Smooth muscle cell (in vitro differentiated cells): ENCODE results near the gene NOX5. TPM values are rescaled to one million over a fixed set of nuclear protein-coding genes. Genes with fewer than 3 reads are reported as not detected.

Experiments
- DNase-seq: peaks from one replicate; lab custom pipeline; 2025; ENCODE audit not compliant: unreplicated experiment; lab: John Stamatoyannopoulos, UW
- H2AFZ ChIP-seq: fragments of 200-600 bp; sonication (generic); 2 replicates; pipeline ENCODE4 v1.6.0; 2016; ENCODE audit warnings: antibody characterized with exemption, low read depth, mild to moderate bottlenecking
- H3F3A ChIP-seq: fragments of 200-600 bp; sonication (generic); 2 replicates; pipeline ENCODE4 v1.6.0; 2017; ENCODE audit warnings: antibody characterized with exemption, low read depth
- H3K27ac ChIP-seq: fragments of 200-600 bp; sonication (generic); 2 replicates; pipeline ENCODE4 v1.5.1; 2016; ENCODE audit warnings: low read depth, mild to moderate bottlenecking
- H3K27me3 ChIP-seq: fragments of 200-600 bp; sonication (generic); 2 replicates; pipeline ENCODE4 v1.6.1; 2016; ENCODE audit warnings: low read depth, mild to moderate bottlenecking
- H3K36me3 ChIP-seq: fragments of 200-600 bp; sonication (generic); 2 replicates; pipeline ENCODE4 v1.5.1; 2016; ENCODE audit warnings: low read depth
- H3K4me1 ChIP-seq: fragments of 200-600 bp; sonication (generic); 2 replicates; pipeline ENCODE4 v1.5.1; 2016; ENCODE audit warnings: low read depth
- H3K4me2 ChIP-seq: fragments of 200-600 bp; sonication (generic); 2 replicates; pipeline ENCODE4 v1.6.0; 2016; ENCODE audit warnings: mild to moderate bottlenecking
- H3K4me3 ChIP-seq: fragments of 200-600 bp; sonication (generic); 2 replicates; pipeline ENCODE4 v1.5.1; 2016; ENCODE audit warnings: mild to moderate bottlenecking
- H3K79me2 ChIP-seq: fragments of 200-600 bp; sonication (generic); 2 replicates; pipeline ENCODE4 v1.6.0; 2016; ENCODE audit warnings: low read depth, mild to moderate bottlenecking
- H3K9ac ChIP-seq: fragments of 200-600 bp; sonication (generic); 2 replicates; pipeline ENCODE4 v1.6.0; 2016; ENCODE audit warnings: low read depth
- H3K9me3 ChIP-seq: fragments of 200-600 bp; sonication (generic); replicated peaks from 2 replicates; pipeline ENCODE4 v1.5.1; 2016; ENCODE audit warnings: low read depth
- H4K20me1 ChIP-seq: fragments of 200-600 bp; sonication (generic); 2 replicates; pipeline ENCODE4 v1.6.0; 2016; ENCODE audit warnings: low read depth
- CTCF ChIP-seq: fragments of 200-600 bp; sonication (generic); IDR thresholded peaks from 2 replicates; pipeline ENCODE4 v1.5.1; 2017; ENCODE audit warnings: borderline replicate concordance, mild to moderate bottlenecking, antibody characterized with exemption; ENCODE audit not compliant: insufficient read depth, poor library complexity, severe bottlenecking
- WGBS: methylation state at CpG from one replicate; pipeline ENCODE4 v1.1.7; 2016; ENCODE audit warnings: low lambda C conversion rate; 5-methylcytosine and 5-hydroxymethylcytosine counted together
- polyA plus RNA-seq: library from polyadenylated mRNA; unstranded; fragments of >200 nt; fragmentation: Nextera tagmentation; extraction: Ambion mirVana; gene quantifications from 2 replicates; pipeline ENCODE4 v1.2.1, GENCODE V29; 2016
- total RNA-seq: library from RNA; depleted of rRNA; stranded (reverse); fragments of >200 nt; gene quantifications from 2 replicates; pipeline ENCODE4 v1.2.3, GENCODE V29; 2014

The NOX5 gene
- total and polyA plus RNA-seq, 2 experiments from 2014 or later = 0.16 to 0.22 TPM

DNA sequence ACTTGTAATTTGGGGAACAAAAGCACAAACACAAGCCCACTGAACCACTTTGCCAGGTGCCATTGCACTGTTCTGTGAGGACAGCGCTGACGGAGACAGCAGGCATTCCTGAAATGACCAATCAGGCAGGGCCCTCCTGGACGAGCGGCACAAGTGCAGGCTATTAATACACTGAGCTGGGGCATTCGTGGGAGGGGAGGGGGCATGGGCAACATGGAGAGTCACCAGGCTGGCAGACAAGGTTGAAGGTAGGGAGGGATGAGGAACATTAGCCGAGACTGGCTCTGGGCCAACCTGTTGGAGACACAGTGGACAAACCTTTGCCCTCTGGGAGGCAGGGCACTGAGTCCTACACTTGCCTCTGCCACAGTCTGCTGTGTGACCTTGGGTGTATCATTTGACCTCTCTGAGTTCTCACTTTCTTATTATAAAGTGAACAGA lies 45.6 kb downstream of the NOX5 start:
- no peak overlapping the region for H3K9ac ChIP-seq
- TF ChIP-seq CTCF = no peak
- H3K36me3 ChIP-seq = no peaks in the 10 kb centered on the region
- no peaks in the 10 kb centered on the region for H3K27me3 ChIP-seq
- no peak overlapping the region for H2AFZ ChIP-seq
- peaks cover 3% of the 10 kb centered on the region for H3K4me1 ChIP-seq
- H3K4me3 ChIP-seq = no peak overlapping the region
- no peak overlapping the region for H3K27ac ChIP-seq
- H3K9me3 ChIP-seq = no peaks in the 10 kb centered on the region
- WGBS = 83% methylated on average over 6 of the region's 6 CpGs
- H3K4me2 ChIP-seq = no peak overlapping the region
- no peaks in the 10 kb centered on the region for H3K79me2 ChIP-seq
- DNase-seq = no peak
- no peaks in the 10 kb centered on the region for H3F3A ChIP-seq
- no peaks in the 10 kb centered on the region for H4K20me1 ChIP-seq

DNA sequence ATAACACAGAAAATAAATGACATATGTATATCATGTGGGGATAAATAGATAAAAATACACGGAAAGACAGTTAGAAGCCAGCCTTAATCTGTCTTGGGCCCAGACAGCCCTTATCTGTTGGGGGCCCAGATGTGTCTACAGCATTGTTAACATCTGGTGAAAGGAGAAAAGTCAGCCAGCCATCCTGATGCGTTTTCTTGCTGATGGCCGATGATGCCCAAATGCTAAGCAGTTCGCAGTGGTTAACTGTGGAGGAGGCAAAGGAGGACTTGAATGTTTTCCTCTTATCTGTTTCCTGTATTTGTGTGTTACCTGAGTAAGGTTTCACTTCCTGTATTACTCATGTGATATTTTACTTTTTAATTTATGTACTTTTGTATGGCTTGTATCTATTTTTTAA lies 46.2 kb downstream of the NOX5 start:
- WGBS = 66% methylated on average over 4 of the region's 4 CpGs
- no peak overlapping the region for H3K27ac ChIP-seq
- TF ChIP-seq CTCF = no peak
- H3K9ac ChIP-seq = no peak overlapping the region
- no peaks in the 10 kb centered on the region for H3K9me3 ChIP-seq
- H3K79me2 ChIP-seq = no peaks in the 10 kb centered on the region
- H4K20me1 ChIP-seq = no peaks in the 10 kb centered on the region
- peaks cover 3% of the 10 kb centered on the region for H3K4me1 ChIP-seq
- H3F3A ChIP-seq = no peaks in the 10 kb centered on the region
- no peak overlapping the region for H3K4me2 ChIP-seq
- no peak overlapping the region for H3K4me3 ChIP-seq
- H2AFZ ChIP-seq = no peak overlapping the region
- no peaks in the 10 kb centered on the region for H3K27me3 ChIP-seq
- DNase-seq = no peak
- H3K36me3 ChIP-seq = no peaks in the 10 kb centered on the region

GRCh38 chr15:69061414-69061842 lies 46.9 kb downstream of the NOX5 start:
- Histone ChIP-seq H3K4me2 (no peak overlapping the region), H3K9ac (no peak overlapping the region), H3K4me3 (no peak overlapping the region), H3K9me3 (no peaks in the 10 kb centered on the region), H3K79me2 (no peaks in the 10 kb centered on the region), H3K4me1 (peaks cover 3% of the 10 kb centered on the region), H3F3A (no peaks in the 10 kb centered on the region), H3K27ac (no peak overlapping the region), H3K36me3 (no peaks in the 10 kb centered on the region), H3K27me3 (no peaks in the 10 kb centered on the region), H4K20me1 (no peaks in the 10 kb centered on the region), H2AFZ (no peak overlapping the region)
- DNase-seq = no peak
- TF ChIP-seq CTCF = no peak

- H3K9me3 ChIP-seq = no peaks in the 10 kb centered on the region
- H3K4me1 ChIP-seq = no peaks in the 10 kb centered on the region
- H3K9ac ChIP-seq = no peak overlapping the region
- no peaks in the 10 kb centered on the region for H3K36me3 ChIP-seq
- TF ChIP-seq CTCF = no peak
- H3K79me2 ChIP-seq = no peaks in the 10 kb centered on the region
- no peaks in the 10 kb centered on the region for H3K27me3 ChIP-seq
- no peak overlapping the region for H3K4me2 ChIP-seq
- no peak overlapping the region for H3K27ac ChIP-seq
- no peak overlapping the region for H2AFZ ChIP-seq
- no peaks in the 10 kb centered on the region for H3F3A ChIP-seq
- 70% methylated on average over 3 of the region's 3 CpGs for WGBS
- H4K20me1 ChIP-seq = no peaks in the 10 kb centered on the region
- H3K4me3 ChIP-seq = no peak overlapping the region
- no peak for DNase-seq
Observed at GRCh38 chr15:69064649-69065048, 50.2 kb downstream of the NOX5 start.
